GM18867 (cell line): ENCODE results near the gene YWHAG.
"Not testable (repeated sequence)": the region's sequence is repeated elsewhere in the genome, so short reads cannot be mapped to it uniquely, and the experiment has no call there.

Source experiments
- ATAC-seq: cut with Tn5 transposase; IDR thresholded peaks from one replicate; pipeline ENCODE4 v1.9.1; 2021; ENCODE audit warnings: mild to moderate bottlenecking, moderate library complexity; ENCODE audit not compliant: unreplicated experiment

YWHAG gene

GRCh38 chr7:76381814-76382213 is 23.0 kb upstream of the YWHAG start:
- ATAC-seq = no peak

GRCh38 chr7:76380623-76380966 is 21.8 kb upstream of the YWHAG start:
- no peak for ATAC-seq

GRCh38 chr7:76377186-76377918 is 18.6 kb upstream of the YWHAG start:
- ATAC-seq = no peak

- no peak for ATAC-seq
Measured at GRCh38 chr7:76375251-76375650, 16.5 kb upstream of the YWHAG start.

- no peak for ATAC-seq
Measured at GRCh38 chr7:76372984-76373833, 14.4 kb upstream of the YWHAG start.

- ATAC-seq = no peak
Measured at GRCh38 chr7:76371396-76371795, 12.6 kb upstream of the YWHAG start.

- ATAC-seq = no peak
Measured at GRCh38 chr7:76369018-76369417, 10.2 kb upstream of the YWHAG start.

- no peak for ATAC-seq
Measured at GRCh38 chr7:76368190-76368589, 9.4 kb upstream of the YWHAG start.

- ATAC-seq = no peak
Measured at GRCh38 chr7:76364198-76364584, 5.4 kb upstream of the YWHAG start.

- not testable (repeated sequence) for ATAC-seq
Measured at GRCh38 chr7:76363754-76364153, 5.0 kb upstream of the YWHAG start.

- ATAC-seq = no peak
Measured at GRCh38 chr7:76359978-76360638, 1.3 kb upstream of the YWHAG start.

GRCh38 chr7:76359111-76359977 is 553 bp upstream of the YWHAG start:
- peak; percentile 88 for ATAC-seq

GRCh38 chr7:76358011-76358480 is 745 bp downstream of the YWHAG start:
- peak; percentile 24 for ATAC-seq

GRCh38 chr7:76357475-76358010 is 1.2 kb downstream of the YWHAG start:
- ATAC-seq = no peak

- ATAC-seq = no peak
Measured at GRCh38 chr7:76356823-76357222, 2.0 kb downstream of the YWHAG start.

GRCh38 chr7:76356115-76356514 is 2.7 kb downstream of the YWHAG start:
- no peak for ATAC-seq

- ATAC-seq = no peak
Measured at GRCh38 chr7:76354981-76355730, 3.6 kb downstream of the YWHAG start.

GRCh38 chr7:76354516-76354915 is 4.3 kb downstream of the YWHAG start:
- no peak for ATAC-seq

GRCh38 chr7:76353744-76354143 is 5.0 kb downstream of the YWHAG start:
- ATAC-seq = no peak

- no peak for ATAC-seq
Measured at GRCh38 chr7:76352193-76352592, 6.6 kb downstream of the YWHAG start.
